Left cardiac atrium (tissue), 4 donors: Measurements from ENCODE around the gene ADIG. TPM values are rescaled to one million over a fixed set of nuclear protein-coding genes. Genes with fewer than 3 reads are reported as not detected.
A peak's percentile ranks its signal among the peaks of the same experiment; 100 is the strongest.

Experiments
- ATAC-seq, 2 donors: fragments of 200-7000 bp; cut with Tn5 transposase; one replicate each; pipeline ENCODE4 v1.9.1; 2020; ENCODE audit warnings: mild to moderate bottlenecking in 2 of 2, moderate library complexity in 2 of 2
- DNase-seq: peaks from one replicate; pipeline ENCODE4 v3.0.0-alpha.2; 2020
- intact Hi-C, 2 donors: fragments of 100-400 bp; cut with DNase I; formaldehyde crosslinking; loops; one replicate each; pipeline versions ENCODE4 v1.14.1 to v1.15.1; 2022 to 2023
- total RNA-seq, 2 donors: library from RNA; stranded (reverse); fragmentation: NEBNext Ultra II Directional; extraction: Animal tissue kit (Norgen Biotek cat#: 25700); gene quantifications; one replicate each; pipeline ENCODE4 v1.2.1, GENCODE V29; 2021
- donor health status: DM: no; HTN: yes; CAD: no.
- donor health status: DM: no; HTN: yes; CAD: no; lungs with severe emphysema.
- donor health status: DM: yes; HTN: yes; CAD: no.
- donor health status: Dilated cardiomyopathy.

The ADIG gene
- total RNA-seq, 2 donors from 2014 or later = not detected

GRCh38 chr20:38625896-38626295 lies 44.9 kb downstream of the ADIG start:
- DNase-seq (no peak), ATAC-seq (no peak)
- intact Hi-C loops = no loop called here

DNA sequence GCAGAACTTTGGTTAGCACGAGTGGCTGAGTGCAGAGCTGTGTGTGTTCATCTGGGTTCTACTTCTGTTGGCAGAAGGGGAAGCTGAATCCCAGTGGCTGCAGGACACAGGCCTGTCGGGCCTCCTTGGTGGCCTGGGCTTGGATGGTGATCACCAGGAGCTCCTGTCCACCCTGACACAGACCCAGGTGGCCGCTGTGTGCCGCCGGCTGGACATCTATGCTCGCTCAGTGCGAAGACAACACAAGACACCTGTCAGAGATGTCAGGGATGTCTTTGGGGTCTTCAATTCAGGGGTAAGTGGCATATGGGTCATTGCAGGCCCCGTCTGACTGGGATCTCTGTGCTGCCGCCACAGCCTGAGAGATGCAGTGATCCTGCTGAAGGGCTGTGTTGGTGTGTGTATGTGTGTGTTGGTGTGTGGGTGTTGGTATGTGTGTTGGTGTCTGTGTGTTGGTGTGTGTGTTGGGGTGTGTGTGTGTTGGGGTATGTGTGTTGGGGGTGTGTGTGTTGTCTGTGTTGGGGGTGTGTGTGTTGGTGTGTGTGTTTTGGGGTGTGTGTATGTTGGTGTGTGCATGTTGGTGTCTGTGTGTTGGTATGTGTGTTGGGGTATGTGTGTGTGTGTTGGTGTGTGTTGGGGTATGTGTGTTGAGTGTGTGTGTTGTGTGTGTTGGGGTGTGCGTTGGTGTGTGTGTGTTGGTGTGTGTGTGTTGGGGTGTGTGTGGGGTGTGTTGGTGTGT lies 46.1 kb downstream of the ADIG start:
- ATAC-seq = no peak
- no peak for DNase-seq
- intact Hi-C loops = no loop called here

- ATAC-seq = no peak
- intact Hi-C loops = no loop called here
- DNase-seq = no peak
Observed at GRCh38 chr20:38628580-38629470, 47.8 kb downstream of the ADIG start.

DNA sequence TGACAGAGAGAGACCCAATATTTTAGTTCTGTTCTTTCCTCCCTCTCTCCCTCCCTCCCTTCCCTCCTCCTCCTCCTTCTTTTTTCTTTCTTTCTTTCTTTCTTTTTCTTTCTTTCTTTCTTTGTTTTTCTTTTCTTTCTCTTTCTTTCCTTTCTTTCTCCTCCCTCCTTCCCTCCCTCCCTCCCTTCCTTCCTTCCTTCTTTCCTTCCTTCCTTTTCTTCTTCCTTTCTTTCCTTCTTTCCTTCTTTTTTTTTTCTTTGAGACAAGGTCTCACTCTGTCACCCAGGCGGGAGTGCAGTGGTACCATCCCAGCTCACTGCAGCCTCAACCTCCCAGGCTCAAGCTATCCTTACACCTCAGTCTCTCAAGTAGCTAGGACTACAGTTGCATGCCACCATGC lies 49.0 kb downstream of the ADIG start:
- no peak for DNase-seq
- no peak for ATAC-seq
- intact Hi-C loops = no loop called here

DNA sequence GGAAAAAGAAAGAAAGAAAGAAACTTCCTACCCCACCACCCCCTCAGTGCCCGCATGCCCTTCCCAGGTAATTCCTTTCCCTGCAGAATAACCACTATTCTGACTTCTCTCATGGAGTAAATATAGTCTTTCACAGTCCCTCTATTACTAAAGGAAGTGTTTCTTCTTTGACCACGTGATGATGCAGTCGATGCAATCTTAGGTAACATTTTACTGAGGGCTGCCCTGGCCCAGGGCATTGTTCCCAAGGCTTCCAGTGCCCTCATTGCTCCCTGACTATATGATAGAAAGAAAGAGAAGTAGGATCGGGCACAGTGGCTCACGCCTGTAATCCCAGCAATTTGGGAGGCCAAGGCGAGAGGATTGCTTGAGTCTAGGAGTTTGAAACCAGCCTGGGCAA lies 49.7 kb downstream of the ADIG start:
- no peak for ATAC-seq
- intact Hi-C loops = no loop called here
- no peak for DNase-seq

- no peak for DNase-seq
- intact Hi-C loops = no loop called here
- ATAC-seq = peak in 1 of 2 donors; percentile 82
Observed at GRCh38 chr20:38631155-38632022, 50.4 kb downstream of the ADIG start.

- intact Hi-C loops = no loop called here
- DNase-seq = peak; percentile 38
- peak; percentile 34 to 72 for ATAC-seq
Observed at GRCh38 chr20:38633577-38634093, 52.6 kb downstream of the ADIG start.

DNA sequence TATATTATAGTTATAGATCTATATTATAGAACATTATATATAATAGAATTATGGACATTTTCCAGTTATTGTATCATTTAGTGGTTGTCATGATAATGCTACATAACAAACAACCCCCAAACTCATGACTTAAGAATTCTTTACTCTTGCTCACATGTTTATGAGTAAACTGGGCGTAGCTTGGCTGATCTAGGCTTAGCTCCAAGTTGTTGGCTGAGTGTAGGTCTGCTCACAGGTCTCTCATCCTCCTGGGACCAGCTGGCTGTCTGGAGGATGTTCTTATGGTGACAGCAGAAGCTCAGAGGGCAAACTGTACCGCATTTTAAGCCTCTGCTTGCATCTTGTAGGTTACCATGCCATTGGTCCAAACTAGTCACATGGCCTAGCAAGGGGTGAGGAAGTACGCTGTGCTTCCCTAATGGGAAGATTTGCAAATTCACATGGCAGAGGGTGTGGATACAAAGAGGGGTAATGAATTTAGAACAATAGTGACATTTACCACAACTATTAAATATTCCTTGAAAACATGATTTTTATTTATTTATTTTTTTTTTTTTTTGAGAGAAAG lies 54.8 kb downstream of the ADIG start:
- intact Hi-C loops = no loop called here
- ATAC-seq (no peak), DNase-seq (no peak)

Other genes with a start within 250 kb of the ADIG start
- 10 to 100 TPM in 1 of 2 donors, 1 to 10 TPM in 1; 9.0 to 14.5 TPM for gene LBP, start 234.7 kb upstream of the ADIG start, total RNA-seq
- 10 to 100 TPM in 1 of 2 donors, 1 to 10 TPM in 1; 7.9 to 35.0 TPM for gene SNHG17, start 145.9 kb upstream of the ADIG start, total RNA-seq
- gene RALGAPB, start 108.4 kb upstream of the ADIG start, total RNA-seq = 10 to 100 TPM; 19.5 to 27.2 TPM
- gene ARHGAP40, start 20.6 kb downstream of the ADIG start, total RNA-seq = not detected
- gene SLC32A1, start 143.3 kb downstream of the ADIG start, total RNA-seq = not detected
- gene ACTR5, start 167.3 kb downstream of the ADIG start, total RNA-seq = 1 to 10 TPM; 3.6 to 5.1 TPM
- gene PPP1R16B, start 224.5 kb downstream of the ADIG start, total RNA-seq = 1 to 10 TPM; 5.4 to 7.7 TPM